ENCODE data around the gene RHBDF2.

GRCh38 chr17:76490112-76490710, 11.0 kb downstream of the RHBDF2 start:
- TF ChIP-seq POLR2AphosphoS5 (IDR thresholded peaks at IDR 0.05; ENCODE audit: low read depth, low read length) = no peak
- no peak for TF ChIP-seq TAF1 (IDR thresholded peaks at IDR 0.05; ENCODE audit: borderline replicate concordance, insufficient read depth, low read length)
- TF ChIP-seq REST (IDR thresholded peaks at IDR 0.05; ENCODE audit: insufficient read depth in 1 of 2, low read depth in 2 of 2, low read length in 2 of 2) = no peak
- no peak for TF ChIP-seq FOXP2 (optimal IDR thresholded peaks at IDR 0.05; ENCODE audit: borderline replicate concordance, extremely low read depth, extremely low read length, insufficient read depth)
